IMR-90 (cell line): ENCODE data around the gene EGFR. TPM values are rescaled to one million over a fixed set of nuclear protein-coding genes. Genes with fewer than 3 reads are reported as not detected.
A peak's percentile ranks its signal among the peaks of the same experiment; 100 is the strongest.

Experiments
- ATAC-seq: fragments of 200-7000 bp; cut with Tn5 transposase; 2 replicates; pipeline ENCODE4 v1.9.1; 2020; ENCODE audit warnings: low read depth, mild to moderate bottlenecking, moderate library complexity
- BruUV-seq: library from RNA; stranded (reverse); fragments of 400-500 nt; replicated peaks from 2 replicates; lab custom pipeline; 2021; lab: Mats Ljungman, UMichigan
- CTCF ChIA-PET: fragments of 300-600 bp; formaldehyde crosslinking; extraction: SDS; loops from one replicate; lab custom pipeline; 2021; ENCODE audit warnings: antibody characterized with exemption; lab: Yijun Ruan, JAX
- POLR2A ChIA-PET: fragments of 300-600 bp; sonication (Branson Sonifier 250); formaldehyde crosslinking; loops from one replicate; lab custom pipeline; 2022; ENCODE audit warnings: antibody characterized with exemption; ENCODE audit not compliant: unreplicated experiment; lab: Charles Lee
- DNase-seq: peaks from one replicate; pipeline ENCODE4 v3.0.0; 2013
- H2AFZ ChIP-seq: replicated peaks from 2 replicates; pipeline ENCODE3; 2013; ENCODE audit warnings: low read length, mild to moderate bottlenecking; ENCODE audit not compliant: poor library complexity
- H2AK5ac ChIP-seq: 2 replicates; pipeline ENCODE4 v1.6.1; 2013; ENCODE audit warnings: low read depth, low read length, inconsistent platforms
- H2AK9ac ChIP-seq: replicated peaks from 2 replicates; pipeline ENCODE3; 2013; ENCODE audit warnings: mild to moderate bottlenecking, low read depth, low read length, moderate library complexity; ENCODE audit not compliant: poor library complexity
- H2BK120ac ChIP-seq: 2 replicates; pipeline ENCODE4 v1.6.1; 2013; ENCODE audit warnings: low read depth, low read length, inconsistent platforms
- H2BK15ac ChIP-seq: 3 replicates; pipeline ENCODE4 v1.6.1; 2013; ENCODE audit warnings: low read depth, low read length, inconsistent platforms
- H2BK20ac ChIP-seq: 2 replicates; pipeline ENCODE4 v1.6.1; 2013; ENCODE audit warnings: low read depth, mild to moderate bottlenecking, inconsistent platforms, low read length, moderate library complexity
- H2BK5ac ChIP-seq: 2 replicates; pipeline ENCODE4 v1.6.1; 2013; ENCODE audit warnings: mild to moderate bottlenecking, low read depth, low read length, inconsistent platforms; ENCODE audit not compliant: poor library complexity, severe bottlenecking
- H3K14ac ChIP-seq: replicated peaks from 2 replicates; pipeline ENCODE4 v1.6.1; 2013; ENCODE audit warnings: low read depth, low read length, inconsistent platforms
- H3K18ac ChIP-seq: 2 replicates; pipeline ENCODE4 v1.6.1; 2013; ENCODE audit warnings: low read depth, low read length, control low read depth
- H3K23ac ChIP-seq: 2 replicates; pipeline ENCODE4 v1.6.1; 2013; ENCODE audit warnings: low read depth, low read length, inconsistent platforms
- H3K27ac ChIP-seq: 2 replicates; pipeline ENCODE4 v1.5.1; 2013; ENCODE audit warnings: mild to moderate bottlenecking, control low read depth, low read length; ENCODE audit not compliant: insufficient read depth
- H3K27me3 ChIP-seq: 2 replicates; pipeline ENCODE4 v1.6.1; 2013; ENCODE audit warnings: low read length; ENCODE audit not compliant: control insufficient read depth, insufficient read depth
- H3K36me3 ChIP-seq: 2 replicates; pipeline ENCODE4 v1.6.1; 2013; ENCODE audit warnings: low read length, mixed read lengths; ENCODE audit not compliant: control insufficient read depth, insufficient read depth
- H3K4ac ChIP-seq: 2 replicates; pipeline ENCODE4 v1.6.1; 2013; ENCODE audit warnings: low read depth, low read length, inconsistent platforms
- H3K4me1 ChIP-seq: 2 replicates; pipeline ENCODE4 v1.6.1; 2013; ENCODE audit warnings: low read length, mixed read lengths; ENCODE audit not compliant: control insufficient read depth, insufficient read depth
- H3K4me2 ChIP-seq: 2 replicates; pipeline ENCODE4 v1.6.1; 2013; ENCODE audit warnings: low read depth, mild to moderate bottlenecking, control low read depth, low read length, moderate library complexity
- H3K4me3 ChIP-seq: 2 replicates; pipeline ENCODE4 v1.5.1; 2013; ENCODE audit warnings: low read depth, mild to moderate bottlenecking, control low read depth, low read length, moderate library complexity; ENCODE audit not compliant: insufficient read depth
- H3K56ac ChIP-seq: 2 replicates; pipeline ENCODE4 v1.6.1; 2013; ENCODE audit warnings: low read length, inconsistent platforms; ENCODE audit not compliant: insufficient read depth; ENCODE audit errors: extremely low read depth
- H3K79me1 ChIP-seq, 2 experiments: 2 replicates each; pipeline ENCODE4 v1.6.1; 2013; ENCODE audit warnings: low read length in 2 of 2, inconsistent platforms in 1 of 2, low read depth in 1 of 2
- H3K9ac ChIP-seq: 2 replicates; pipeline ENCODE4 v1.6.1; 2013; ENCODE audit warnings: low read depth, low read length, control low read depth
- H3K9me1 ChIP-seq: 2 replicates; pipeline ENCODE4 v1.6.1; 2013; ENCODE audit warnings: low read length, inconsistent platforms; ENCODE audit not compliant: insufficient read depth
- H3K9me3 ChIP-seq: 2 replicates; pipeline ENCODE4 v1.6.1; 2013; ENCODE audit warnings: low read length; ENCODE audit not compliant: control insufficient read depth, insufficient read depth
- H4K20me1 ChIP-seq: 2 replicates; pipeline ENCODE4 v1.6.1; 2013; ENCODE audit warnings: low read length, inconsistent platforms; ENCODE audit not compliant: insufficient read depth
- H4K5ac ChIP-seq: 2 replicates; pipeline ENCODE4 v1.6.1; 2013; ENCODE audit warnings: mild to moderate bottlenecking, low read depth, low read length, control low read depth
- H4K8ac ChIP-seq, 2 experiments: 2 replicates each; pipeline ENCODE4 v1.6.1; 2013; ENCODE audit warnings: low read depth in 2 of 2, low read length in 2 of 2, control low read depth in 1 of 2, inconsistent platforms in 1 of 2
- H4K91ac ChIP-seq: 2 replicates; pipeline ENCODE4 v1.6.1; 2013; ENCODE audit warnings: low read depth, low read length, inconsistent platforms; ENCODE audit not compliant: insufficient read depth
- BHLHE40 ChIP-seq: fragments of 150-350 bp; IDR thresholded peaks from 2 replicates; pipeline ENCODE4 v1.6.1; 2016; ENCODE audit warnings: mild to moderate bottlenecking, low read depth, low read length
- CEBPB ChIP-seq: IDR thresholded peaks from 2 replicates; pipeline ENCODE4 v1.6.1; 2012; ENCODE audit warnings: low read depth, low read length, improper control_type of control experiment
- CHD1 ChIP-seq: IDR thresholded peaks from 2 replicates; pipeline ENCODE4 v1.6.1; 2012; ENCODE audit warnings: low read depth, low read length, improper control_type of control experiment
- CTCF ChIP-seq: conservative IDR thresholded peaks from 2 replicates; pipeline ENCODE4 v1.5.1; 2012; ENCODE audit warnings: mild to moderate bottlenecking, low read depth, low read length, improper control_type of control experiment
- ELK1 ChIP-seq: fragments of 150-350 bp; IDR thresholded peaks from 2 replicates; pipeline ENCODE4 v1.6.1; 2016; ENCODE audit warnings: low read depth, mild to moderate bottlenecking, low read length, moderate library complexity, borderline replicate concordance
- FOS ChIP-seq: fragments of 150-350 bp; IDR thresholded peaks from 2 replicates; pipeline ENCODE4 v1.6.1; 2016; ENCODE audit warnings: low read depth, low read length
- MAFK ChIP-seq: IDR thresholded peaks from 2 replicates; pipeline ENCODE4 v1.6.1; 2012; ENCODE audit warnings: low read depth, low read length, improper control_type of control experiment
- MAZ ChIP-seq: IDR thresholded peaks from 2 replicates; pipeline ENCODE4 v1.6.1; 2012; ENCODE audit warnings: low read depth, mild to moderate bottlenecking, low read length, improper control_type of control experiment, moderate library complexity, borderline replicate concordance
- MXI1 ChIP-seq: IDR thresholded peaks from 2 replicates; pipeline ENCODE4 v1.6.1; 2012; ENCODE audit warnings: low read depth, mild to moderate bottlenecking, low read length, moderate library complexity, borderline replicate concordance
- NFE2L2 ChIP-seq: fragments of 150-350 bp; IDR thresholded peaks from 2 replicates; pipeline ENCODE4 v1.6.1; 2016; ENCODE audit warnings: low read depth, mild to moderate bottlenecking, low read length
- POLR2A ChIP-seq: IDR thresholded peaks from 2 replicates; pipeline ENCODE4 v1.6.1; 2012; ENCODE audit warnings: mild to moderate bottlenecking, low read depth, low read length
- RAD21 ChIP-seq: IDR thresholded peaks from 2 replicates; pipeline ENCODE4 v1.6.1; 2012; ENCODE audit warnings: low read length, improper control_type of control experiment
- RCOR1 ChIP-seq: IDR thresholded peaks from 2 replicates; pipeline ENCODE4 v1.6.1; 2012; ENCODE audit warnings: mild to moderate bottlenecking, low read length, improper control_type of control experiment; ENCODE audit not compliant: insufficient replicate concordance
- RFX5 ChIP-seq: IDR thresholded peaks from 2 replicates; pipeline ENCODE4 v1.8.0; 2012; ENCODE audit warnings: low read depth, mild to moderate bottlenecking, low read length, moderate library complexity
- SMC3 ChIP-seq: fragments of 150-350 bp; IDR thresholded peaks from 2 replicates; pipeline ENCODE4 v1.6.1; 2016; ENCODE audit warnings: low read depth, mild to moderate bottlenecking, antibody characterized with exemption, low read length, moderate library complexity
- USF2 ChIP-seq: fragments of 150-350 bp; IDR thresholded peaks from 2 replicates; pipeline ENCODE4 v1.6.1; 2017; ENCODE audit warnings: mild to moderate bottlenecking, antibody characterized with exemption, low read length, low read depth
- WGBS, 2 experiments: methylation state at CpG; one replicate each; pipeline versions ENCODE4 v1.1.5 to v1.1.7; 2013; ENCODE audit warnings: missing lambda C conversion rate in 2 of 2; ENCODE audit not compliant: insufficient read length in 1 of 2; ENCODE audit errors: extremely low coverage in 2 of 2; 5-methylcytosine and 5-hydroxymethylcytosine counted together
- dilution Hi-C: fragments of 300-500 bp; cut with HindIII; formaldehyde crosslinking; loops from one replicate; pipeline ENCODE4 v1.14.3; 2018; ENCODE audit warnings: low sequenced_read_pairs; ENCODE audit not compliant: unreplicated experiment
- in situ Hi-C: fragments of 300-500 bp; cut with MboI; formaldehyde crosslinking; loops from 3 replicates; pipeline ENCODE4 v1.14.3; 2019; ENCODE audit warnings: low sequenced_read_pairs, inconsistent platforms, mixed read lengths
- intact Hi-C: fragments of 100-400 bp; cut with micrococcal nuclease; formaldehyde crosslinking; loops from 2 replicates; pipeline ENCODE4 v1.10.0; 2022
- polyA plus RNA-seq, 3 experiments: library from polyadenylated mRNA; depleted of rRNA; stranded (reverse); fragments of >200 nt; gene quantifications; 2 replicates each; pipeline ENCODE4 v1.2.3, GENCODE V29; 2012; ENCODE audit warnings: low replicate concordance in 1 of 3
- total RNA-seq: library from RNA; depleted of rRNA; stranded (reverse); fragments of >200 nt; gene quantifications from 2 replicates; pipeline ENCODE4 v1.2.3, GENCODE V29; 2012

Gene EGFR
- total and polyA plus RNA-seq, 2 of the 4 experiments (the other 2 are of a cell fraction) = 36.9 to 60.4 TPM

- Histone ChIP-seq H2BK20ac (peak overlapping the region; percentile 42; the same call in 1 of the 2 replicates), H3K9ac (no peak overlapping the region), H3K4ac (peak overlapping the region; percentile 76), H3K79me1 (peaks cover 22 to 70% of the 10 kb centered on the region in 2 experiments; a peak in 3 of 4 replicates), H2AK9ac (no peak overlapping the region), H3K36me3 (peaks cover 33% of the 10 kb centered on the region), H3K23ac (no peak overlapping the region; the same call in 1 of the 2 replicates), H2BK15ac (peak overlapping the region; percentile 53; the same call in 1 of the 3 replicates), H3K9me3 (no peaks in the 10 kb centered on the region), H3K56ac (no peak overlapping the region), H4K8ac (peak overlapping the region; percentile 25 to 55; a peak in 3 of 4 replicates), H3K4me2 (no peak overlapping the region), H3K4me3 (no peak overlapping the region), H3K14ac (peak overlapping the region; percentile 70), H3K27me3 (no peaks in the 10 kb centered on the region), H4K5ac (peak overlapping the region; percentile 28; the same call in 1 of the 2 replicates), H3K4me1 (peaks cover 49% of the 10 kb centered on the region), H3K27ac (no peak overlapping the region), H2AFZ (no peak overlapping the region), H2BK120ac (peak overlapping the region; percentile 60), H3K9me1 (peaks cover 53% of the 10 kb centered on the region), H3K18ac (no peak overlapping the region), H2AK5ac (peak overlapping the region; percentile 46), H4K20me1 (no peaks in the 10 kb centered on the region), H2BK5ac (peak overlapping the region; percentile 4), H4K91ac (peak overlapping the region; percentile 64)
- ATAC-seq = no peak
- dilution Hi-C loops = no loop called here
- CTCF ChIA-PET = no interaction called here
- in situ Hi-C loops = no loop called here
- TF ChIP-seq RCOR1 (no peak), CTCF (no peak), POLR2A (no peak), SMC3 (no peak), CHD1 (no peak), MAFK (no peak), MXI1 (no peak), RFX5 (no peak), NFE2L2 (no peak), ELK1 (no peak), BHLHE40 (no peak), MAZ (no peak), USF2 (no peak), CEBPB (no peak), RAD21 (no peak), FOS (no peak)
- no TSS peak for BruUV-seq
- DNase-seq = no peak
- intact Hi-C loops = no loop called here
- no CpG with 5 or more reads among the region's 11 CpGs for WGBS, 2 experiments
- POLR2A ChIA-PET = no interaction called here
These were observed 170.4 kb downstream of the EGFR start for GRCh38 chr7:55189146-55189766.
